Stimulated activated effector memory CD8-positive, alpha-beta T cell treated with anti-CD3 and anti-CD28 coated beads, Interleukin-12 subunit alpha, Interleukin-12 subunit beta, amount 100 ng/mL, for 72 hours (primary cell): ENCODE data around the gene PCGF2.

Experiments used
- ATAC-seq: fragments of 150-1000 bp; cut with Tn5 transposase; 2 replicates; pipeline ENCODE4 v1.10.0; 2021
- DNase-seq, 2 donors: peaks; one replicate each; pipeline ENCODE4 v3.0.0; 2021 to 2022; ENCODE audit warnings: low spot score in 2 of 2
- H3K27ac Mint-ChIP-seq: one replicate; pipeline ENCODE4 v1.8.0; 2022; ENCODE audit warnings: mild to moderate bottlenecking, mixed read lengths
- H3K36me3 Mint-ChIP-seq: one replicate; pipeline ENCODE4 v1.8.0; 2022; ENCODE audit warnings: mild to moderate bottlenecking, mixed read lengths
- H3K4me1 Mint-ChIP-seq: one replicate; pipeline ENCODE4 v1.8.0; 2022; ENCODE audit warnings: mixed read lengths
- H3K4me3 Mint-ChIP-seq: one replicate; pipeline ENCODE4 v1.8.0; 2022; ENCODE audit warnings: mild to moderate bottlenecking, mixed read lengths
- H3K9me3 Mint-ChIP-seq: one replicate; pipeline ENCODE4 v1.8.0; 2022; ENCODE audit warnings: mixed read lengths

PCGF2 gene

DNA sequence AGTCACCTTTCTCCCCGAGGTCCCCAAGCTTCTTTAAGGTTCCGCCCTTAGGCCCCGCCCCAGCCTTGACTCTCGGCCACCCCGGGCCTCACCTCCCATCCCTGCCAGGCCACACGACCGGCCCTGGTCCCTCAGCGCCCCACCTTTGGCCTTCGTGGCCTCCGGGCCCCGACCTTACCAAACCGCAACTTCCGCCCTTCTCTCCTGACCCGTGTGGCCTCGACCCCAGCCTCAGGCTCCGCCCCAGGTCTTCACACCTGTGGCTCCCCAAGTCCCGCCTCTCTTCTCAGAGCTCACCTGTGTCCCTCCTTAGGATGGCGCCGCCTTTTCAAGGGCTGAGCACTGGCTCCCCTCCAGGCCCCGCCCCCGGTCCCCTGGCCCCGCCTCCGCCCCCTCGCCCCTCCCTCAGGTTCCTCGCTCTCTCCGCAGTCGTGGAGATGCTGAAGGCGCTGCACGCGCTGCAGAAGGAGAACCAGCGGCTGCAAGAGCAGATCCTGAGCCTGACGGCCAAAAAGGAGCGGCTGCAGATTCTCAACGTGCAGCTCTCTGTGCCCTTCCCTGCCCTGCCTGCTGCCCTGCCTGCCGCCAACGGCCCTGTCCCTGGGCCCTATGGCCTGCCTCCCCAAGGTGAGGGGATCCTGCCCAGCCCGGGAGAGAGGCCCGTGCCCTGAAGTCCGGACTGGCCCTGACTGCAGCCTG lies 28.0 kb downstream of the PCGF2 start:
- peaks cover 95% of the 10 kb centered on the region for H3K36me3 Mint-ChIP-seq
- H3K27ac Mint-ChIP-seq = peak overlapping the region; percentile 77
- no peak for DNase-seq
- ATAC-seq = no peak
- H3K4me1 Mint-ChIP-seq = peaks cover 70% of the 10 kb centered on the region
- no peaks in the 10 kb centered on the region for H3K9me3 Mint-ChIP-seq
- no peak overlapping the region for H3K4me3 Mint-ChIP-seq

DNA sequence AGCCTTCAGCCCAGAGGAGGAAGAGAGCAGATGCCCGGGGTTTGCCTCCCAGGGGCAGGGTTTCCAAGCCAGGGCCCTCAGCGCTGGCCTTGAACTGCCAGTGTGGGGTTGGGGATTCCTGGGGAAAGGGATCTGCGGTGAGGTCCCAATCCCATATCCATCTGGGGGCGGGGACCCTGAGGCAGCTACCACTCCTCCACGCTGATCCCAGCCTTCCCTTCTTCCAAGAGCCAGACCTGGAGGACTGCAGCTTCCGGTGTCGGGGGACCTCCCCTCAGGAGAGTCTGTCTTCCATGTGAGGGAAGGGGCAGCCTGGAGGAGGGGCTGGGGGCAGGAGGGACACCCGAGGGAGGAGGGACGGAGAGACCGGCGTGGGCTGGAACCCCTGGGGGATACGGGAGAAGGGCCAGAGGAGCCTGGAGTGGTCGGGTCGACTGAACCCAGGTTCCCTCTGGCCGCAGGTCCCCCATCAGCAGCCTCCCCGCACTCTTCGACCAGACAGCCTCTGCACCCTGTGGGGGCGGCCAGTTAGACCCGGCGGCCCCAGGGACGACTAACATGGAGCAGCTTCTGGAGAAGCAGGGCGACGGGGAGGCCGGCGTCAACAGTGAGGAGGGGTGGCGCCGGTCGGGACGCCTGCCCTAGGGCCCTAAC lies 28.7 kb downstream of the PCGF2 start:
- Mint-ChIP-seq H3K4me1 (peaks cover 70% of the 10 kb centered on the region), H3K4me3 (no peak overlapping the region), H3K27ac (peak overlapping the region; percentile 97), H3K9me3 (no peaks in the 10 kb centered on the region), H3K36me3 (peaks cover 98% of the 10 kb centered on the region)
- ATAC-seq (no peak), DNase-seq (no peak)

DNA sequence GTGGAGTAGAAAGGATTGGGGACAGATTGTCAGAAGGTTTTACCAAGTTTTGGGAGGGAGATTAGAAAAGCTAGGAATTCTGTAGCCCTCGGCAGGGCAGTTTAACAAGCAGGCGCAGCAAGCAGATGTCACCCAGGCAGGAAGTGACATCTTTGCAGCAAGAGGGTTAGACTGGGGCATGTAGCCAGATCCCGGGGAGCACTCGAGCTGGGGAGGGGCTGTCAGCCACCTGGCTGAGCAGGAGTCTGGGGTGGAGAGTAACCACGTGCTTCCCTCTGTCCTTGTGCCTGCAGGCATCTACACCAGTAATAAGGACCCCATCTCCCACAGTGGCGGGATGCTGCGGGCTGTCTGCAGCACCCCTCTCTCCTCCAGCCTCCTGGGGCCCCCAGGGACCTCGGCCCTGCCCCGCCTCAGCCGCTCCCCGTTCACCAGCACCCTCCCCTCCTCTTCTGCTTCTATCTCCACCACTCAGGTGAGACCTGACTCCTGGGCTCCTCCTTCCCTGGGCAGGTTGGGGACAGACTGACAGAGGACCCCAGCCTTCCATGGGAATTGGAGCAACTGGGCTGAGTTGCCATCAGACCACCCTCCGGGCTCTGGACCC lies 30.9 kb downstream of the PCGF2 start:
- H3K9me3 Mint-ChIP-seq = no peaks in the 10 kb centered on the region

GRCh38 chr17:38716368-38717005 lies 31.6 kb downstream of the PCGF2 start:
- Mint-ChIP-seq H3K4me1 (peaks cover 72% of the 10 kb centered on the region), H3K27ac (peak overlapping the region; percentile 97), H3K36me3 (peaks cover 100% of the 10 kb centered on the region)

More for the DNA sequence above, 30.9 kb downstream of the PCGF2 start:
- ATAC-seq = no peak
- no peak for DNase-seq
- Mint-ChIP-seq H3K4me3 (no peak overlapping the region), H3K27ac (peak overlapping the region; percentile 97), H3K4me1 (peaks cover 64% of the 10 kb centered on the region), H3K36me3 (peaks cover 98% of the 10 kb centered on the region)

GRCh38 chr17:38715216-38715943 lies 32.8 kb downstream of the PCGF2 start:
- ATAC-seq (no peak), DNase-seq (no peak)
- Mint-ChIP-seq H3K4me1 (peaks cover 73% of the 10 kb centered on the region), H3K36me3 (peaks cover 100% of the 10 kb centered on the region), H3K9me3 (no peaks in the 10 kb centered on the region), H3K27ac (peak overlapping the region; percentile 97), H3K4me3 (peak overlapping the region; percentile 37)

More at GRCh38 chr17:38716368-38717005, 31.6 kb downstream of the PCGF2 start:
- no peak overlapping the region for H3K4me3 Mint-ChIP-seq
- ATAC-seq = no peak
- no peaks in the 10 kb centered on the region for H3K9me3 Mint-ChIP-seq
- DNase-seq = no peak

DNA sequence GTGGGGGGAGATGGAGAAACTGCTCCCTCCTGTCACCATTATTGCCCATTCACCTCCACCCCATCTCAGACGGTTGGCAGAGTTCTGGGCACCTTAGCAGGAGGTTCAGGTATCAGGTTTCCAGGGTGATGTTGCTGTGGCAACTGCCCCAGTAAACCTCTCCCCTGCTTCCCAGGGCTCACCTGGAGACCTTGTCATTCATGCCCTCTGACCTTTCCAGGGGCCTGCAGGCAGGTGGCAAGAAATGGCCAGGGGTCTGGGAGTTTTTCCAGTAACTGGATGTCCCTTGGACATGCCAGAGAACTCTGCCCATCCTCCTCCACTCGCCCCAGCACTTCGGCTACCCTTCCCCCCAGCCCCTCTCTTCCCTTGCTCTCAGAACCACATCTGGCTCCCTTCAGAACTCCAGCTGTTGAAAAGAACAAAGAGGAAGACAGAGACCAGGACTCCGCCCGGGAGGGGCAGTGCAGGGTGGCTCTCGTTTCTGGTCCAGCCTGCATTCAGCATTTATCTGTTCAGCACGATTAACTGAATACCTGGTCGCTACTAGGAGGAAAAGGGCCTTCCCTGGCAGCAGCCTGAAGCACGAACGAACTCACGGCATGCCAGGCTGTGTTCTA lies 34.6 kb downstream of the PCGF2 start:
- Mint-ChIP-seq H3K4me1 (peaks cover 79% of the 10 kb centered on the region), H3K27ac (peak overlapping the region; percentile 100), H3K4me3 (no peak overlapping the region), H3K9me3 (no peaks in the 10 kb centered on the region), H3K36me3 (peaks cover 100% of the 10 kb centered on the region)
- ATAC-seq = no peak
- no peak for DNase-seq

DNA sequence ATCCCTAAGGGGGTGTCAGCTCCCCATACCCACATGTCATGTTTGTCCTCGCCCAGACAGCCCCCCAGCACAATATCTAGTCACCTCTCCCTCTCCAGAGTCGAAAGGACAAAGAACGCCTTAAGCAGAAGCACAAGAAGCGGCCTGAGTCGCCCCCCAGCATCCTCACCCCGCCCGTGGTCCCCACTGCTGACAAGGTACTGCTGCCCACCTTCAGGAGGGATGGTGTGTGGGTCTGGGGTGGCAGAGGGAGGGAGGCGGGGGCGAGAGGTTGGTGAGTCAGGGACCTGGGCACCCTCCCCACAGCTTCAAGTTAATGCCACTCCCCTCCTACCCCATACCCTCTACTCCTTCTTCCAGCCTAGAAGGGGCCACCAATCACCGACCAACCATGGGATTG lies 35.5 kb downstream of the PCGF2 start:
- Mint-ChIP-seq H3K27ac (peak overlapping the region; percentile 100), H3K4me1 (peaks cover 85% of the 10 kb centered on the region), H3K9me3 (no peaks in the 10 kb centered on the region), H3K36me3 (peaks cover 100% of the 10 kb centered on the region), H3K4me3 (no peak overlapping the region)
- ATAC-seq = no peak
- no peak for DNase-seq

DNA sequence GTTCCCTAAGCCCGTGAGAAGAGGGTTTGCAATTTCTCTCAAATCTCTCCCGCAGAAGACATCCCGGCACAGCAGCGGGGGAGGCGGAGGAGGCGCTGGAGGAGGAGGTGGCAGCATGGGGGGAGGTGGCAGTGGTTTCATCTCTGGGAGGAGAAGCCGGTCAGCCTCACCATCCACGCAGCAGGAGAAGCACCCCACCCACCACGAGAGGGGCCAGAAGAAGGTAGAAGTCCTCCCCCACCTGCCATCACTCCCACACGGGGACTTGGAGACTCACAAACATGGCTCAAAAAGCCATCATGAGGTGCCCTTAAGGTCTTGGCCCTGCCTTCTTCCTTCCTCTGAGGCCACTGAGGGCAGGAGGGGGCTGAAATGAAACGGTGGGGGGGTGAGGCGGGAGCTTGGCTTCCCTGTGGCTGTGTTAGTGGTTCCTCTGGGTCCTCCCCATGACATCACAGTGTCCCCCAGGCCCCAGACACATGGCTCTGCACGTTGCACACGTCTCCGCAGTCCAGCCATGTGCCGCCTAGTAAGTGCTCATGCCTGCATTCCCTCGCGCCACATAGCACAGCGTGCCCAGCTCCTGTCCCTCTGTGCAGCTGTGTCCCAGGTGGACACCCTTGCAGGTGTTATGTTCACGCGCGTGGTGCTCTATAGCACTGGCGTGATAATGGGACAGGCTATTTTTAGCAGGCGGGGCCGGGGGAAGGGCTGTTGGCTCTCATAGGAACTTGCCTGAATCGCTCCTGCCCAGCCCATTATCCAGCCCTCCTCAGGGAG lies 36.2 kb downstream of the PCGF2 start:
- peak; percentile 53 for ATAC-seq
- Mint-ChIP-seq H3K4me1 (peaks cover 86% of the 10 kb centered on the region), H3K36me3 (peaks cover 100% of the 10 kb centered on the region), H3K27ac (peak overlapping the region; percentile 100), H3K4me3 (peak overlapping the region; percentile 39), H3K9me3 (no peaks in the 10 kb centered on the region)
- no peak for DNase-seq

DNA sequence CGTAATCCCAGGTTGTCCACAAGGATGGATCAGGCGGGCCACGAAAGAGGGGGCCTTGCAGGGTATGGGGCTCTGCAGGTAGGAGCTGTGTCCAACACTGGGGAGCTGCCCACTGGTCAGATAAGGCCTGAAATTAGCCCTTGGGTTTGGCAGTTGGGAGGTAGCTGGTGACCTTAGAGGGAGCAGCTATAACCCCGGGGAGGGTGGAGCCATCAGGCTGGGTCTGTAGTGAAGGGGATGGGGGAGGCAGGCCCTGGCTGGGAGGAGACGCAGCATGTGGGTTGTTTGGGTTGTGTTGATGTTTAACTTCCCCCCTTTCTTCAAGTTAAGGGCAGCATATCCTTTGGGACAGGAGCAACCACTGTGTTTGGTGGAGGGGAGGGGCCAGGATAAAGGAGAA lies 37.2 kb downstream of the PCGF2 start:
- H3K4me3 Mint-ChIP-seq = peak overlapping the region; percentile 39
- peaks cover 85% of the 10 kb centered on the region for H3K4me1 Mint-ChIP-seq
- DNase-seq (no peak), ATAC-seq (no peak)
- no peaks in the 10 kb centered on the region for H3K9me3 Mint-ChIP-seq
- H3K27ac Mint-ChIP-seq = peak overlapping the region; percentile 100
- peaks cover 100% of the 10 kb centered on the region for H3K36me3 Mint-ChIP-seq

DNA sequence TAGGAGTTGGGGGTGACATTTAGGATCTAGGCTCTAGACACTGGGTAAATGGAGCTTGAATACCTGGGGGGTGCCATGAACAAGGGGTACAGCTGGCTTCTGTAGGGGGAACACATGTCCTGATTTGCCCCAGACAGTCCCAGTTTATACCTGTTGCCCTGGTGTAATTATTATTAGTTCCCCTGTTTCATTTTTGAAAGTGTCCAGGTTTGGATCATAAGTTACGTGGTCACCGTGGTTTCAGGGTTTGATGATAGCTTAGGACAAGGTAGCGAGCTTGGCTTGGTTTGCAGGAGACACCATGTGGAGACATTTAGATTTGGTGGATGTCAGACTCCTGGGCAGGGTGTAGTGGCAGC lies 37.6 kb downstream of the PCGF2 start:
- Mint-ChIP-seq H3K4me3 (peak overlapping the region; percentile 39), H3K36me3 (peaks cover 100% of the 10 kb centered on the region), H3K27ac (peak overlapping the region; percentile 100), H3K9me3 (no peaks in the 10 kb centered on the region), H3K4me1 (peaks cover 81% of the 10 kb centered on the region)
- ATAC-seq (no peak), DNase-seq (no peak)

DNA sequence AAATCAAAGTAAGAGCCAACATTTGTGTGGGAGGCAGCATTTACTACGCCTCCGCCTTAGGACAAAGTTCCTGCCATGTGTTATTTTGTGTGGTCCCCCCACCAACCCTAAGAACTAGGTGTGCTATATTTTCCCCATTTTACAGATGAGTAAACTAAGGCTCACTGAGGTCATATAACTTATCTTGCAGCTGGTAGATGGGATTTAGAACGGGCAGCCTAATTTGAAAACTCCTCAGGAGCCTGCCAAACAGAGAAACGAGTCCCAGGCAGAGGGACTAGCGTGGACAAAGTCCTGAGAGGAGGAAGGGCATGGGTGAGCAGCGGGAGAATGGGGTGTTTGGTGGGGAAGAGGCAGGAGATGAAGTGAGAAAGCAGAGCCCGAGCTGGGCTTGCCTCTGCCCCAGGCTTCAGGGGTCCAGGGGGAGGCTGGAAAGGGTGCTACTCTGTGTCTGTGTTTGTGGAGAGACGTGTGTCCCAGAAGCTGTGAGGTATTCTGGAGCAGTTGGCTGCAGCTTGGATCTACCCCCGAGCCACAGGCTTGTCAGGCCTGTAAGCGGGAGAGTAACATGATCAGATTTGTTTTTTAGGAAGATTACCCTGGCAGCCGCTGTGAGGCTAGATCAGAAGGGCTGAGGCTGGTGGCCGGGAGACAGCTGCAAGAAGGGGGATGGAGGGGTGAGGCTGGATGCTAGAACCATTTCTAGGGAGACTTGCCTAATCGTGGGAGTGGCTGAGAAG lies 38.1 kb downstream of the PCGF2 start:
- H3K9me3 Mint-ChIP-seq = no peaks in the 10 kb centered on the region
- peaks cover 94% of the 10 kb centered on the region for H3K36me3 Mint-ChIP-seq
- H3K4me3 Mint-ChIP-seq = peak overlapping the region; percentile 39
- peak overlapping the region; percentile 100 for H3K27ac Mint-ChIP-seq
- ATAC-seq (no peak), DNase-seq (no peak)
- H3K4me1 Mint-ChIP-seq = peaks cover 76% of the 10 kb centered on the region

DNA sequence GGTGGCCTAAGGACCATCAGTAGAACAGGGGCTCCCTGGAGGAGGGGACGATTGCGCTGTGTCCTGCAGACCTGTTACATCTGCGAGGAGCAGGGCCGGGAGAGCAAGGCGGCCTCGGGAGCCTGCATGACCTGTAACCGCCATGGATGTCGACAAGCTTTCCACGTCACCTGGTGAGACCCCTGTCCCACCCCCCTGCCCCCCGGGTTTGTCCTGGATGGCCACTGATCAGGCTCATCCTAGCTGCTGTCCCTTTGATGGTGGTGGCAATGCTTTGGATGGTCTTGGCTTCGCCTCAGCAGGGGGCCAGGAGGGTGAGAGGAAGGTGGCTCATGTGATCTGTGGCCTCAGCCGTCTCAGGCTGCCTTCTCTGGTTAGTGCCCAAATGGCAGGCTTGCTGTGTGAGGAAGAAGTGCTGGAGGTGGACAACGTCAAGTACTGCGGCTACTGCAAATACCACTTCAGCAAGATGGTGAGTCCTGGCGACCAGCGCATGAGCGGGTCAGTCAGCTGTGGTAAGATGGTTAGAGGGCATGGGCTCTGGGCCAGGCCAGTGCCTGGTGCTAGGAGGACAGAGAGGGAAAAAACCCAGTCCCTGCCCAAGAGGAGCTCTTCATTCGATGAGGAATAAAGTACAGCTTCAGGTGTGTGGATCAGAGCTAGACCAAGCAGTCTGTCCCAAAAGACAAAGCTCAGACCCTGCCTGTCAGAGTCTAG lies 38.9 kb downstream of the PCGF2 start:
- Mint-ChIP-seq H3K4me1 (peaks cover 68% of the 10 kb centered on the region), H3K9me3 (no peaks in the 10 kb centered on the region), H3K36me3 (peaks cover 93% of the 10 kb centered on the region), H3K27ac (peak overlapping the region; percentile 100), H3K4me3 (peak overlapping the region; percentile 39)
- no peak for ATAC-seq
- no peak for DNase-seq

DNA sequence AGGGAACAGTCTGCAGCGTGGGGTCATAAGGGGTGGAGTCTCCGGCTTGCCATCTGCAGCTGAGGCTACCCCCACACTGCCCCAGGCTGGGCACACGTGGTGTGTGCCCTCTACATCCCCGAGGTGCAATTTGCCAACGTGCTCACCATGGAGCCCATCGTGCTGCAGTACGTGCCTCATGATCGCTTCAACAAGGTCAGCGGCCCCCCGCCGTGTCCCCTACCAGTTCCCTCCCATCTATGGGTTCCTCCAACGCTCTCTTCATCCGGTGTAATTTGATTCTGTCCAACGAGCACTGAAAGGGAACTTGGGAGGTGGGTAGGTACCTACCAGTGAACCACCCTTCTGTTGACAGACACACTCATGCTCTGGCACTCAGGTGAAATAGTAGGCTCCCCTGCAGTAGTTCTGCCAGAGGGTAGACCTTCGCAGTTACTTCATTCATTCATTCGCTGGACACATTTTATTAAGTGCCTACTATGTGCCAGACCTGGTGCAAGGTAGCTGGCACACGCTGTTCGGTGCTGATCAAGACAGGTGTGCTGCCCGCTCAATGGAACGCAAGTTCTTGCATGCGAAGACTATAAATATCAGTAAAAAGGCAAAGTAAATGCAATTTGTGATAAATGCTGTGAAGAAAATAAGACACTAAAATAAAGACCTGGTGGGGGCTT lies 40.3 kb downstream of the PCGF2 start:
- Mint-ChIP-seq H3K4me1 (peaks cover 64% of the 10 kb centered on the region), H3K4me3 (peak overlapping the region; percentile 99), H3K27ac (peak overlapping the region; percentile 100), H3K36me3 (peaks cover 93% of the 10 kb centered on the region), H3K9me3 (no peaks in the 10 kb centered on the region)
- ATAC-seq (no peak), DNase-seq (no peak)
